Breast epithelium (tissue), 3 donors: ENCODE results near the gene CLK1.

ENCODE experiments used
- POLR2AphosphoS5 ChIP-seq, 3 donors: sonication (generic); formaldehyde crosslinking; IDR thresholded peaks; one replicate each; pipeline ENCODE4 v1.6.1; 2017; ENCODE audit warnings: antibody characterized with exemption in 3 of 3
- TF ChIP-seq, protein P1 (sequence below), 3 donors: fragments of 450-650 bp; IDR thresholded peaks; one replicate each; pipeline ENCODE4 v1.5.1; 2016 to 2017; ENCODE audit warnings: antibody characterized with exemption in 3 of 3, mild to moderate bottlenecking in 3 of 3, moderate library complexity in 3 of 3

DNA sequence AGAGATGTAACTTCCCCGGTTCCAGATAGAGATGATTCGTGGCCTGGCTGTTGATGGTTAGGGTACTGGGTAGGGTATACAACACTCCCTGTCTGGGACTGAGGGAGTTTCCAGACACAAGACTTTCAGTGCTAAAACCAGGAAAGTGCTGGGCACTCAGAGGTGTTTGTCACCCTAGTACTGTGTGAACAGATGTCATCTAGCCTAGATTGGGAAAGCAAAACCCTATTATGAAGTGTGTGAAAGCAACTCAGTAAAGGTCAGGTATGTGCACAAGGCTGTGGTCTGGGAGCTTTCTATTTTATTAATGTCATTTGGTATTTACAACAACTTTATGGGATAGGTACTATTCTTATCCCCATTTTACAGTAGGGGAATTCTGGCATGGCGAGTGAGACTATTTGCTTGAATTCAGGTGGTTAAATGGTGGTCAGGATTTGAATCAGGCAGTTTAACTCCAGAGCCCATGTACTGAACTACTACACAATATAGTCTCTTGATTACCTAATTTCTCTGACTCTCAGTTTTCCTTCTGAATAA is 50.1 kb downstream of the CLK1 start:
- TF ChIP-seq, protein P1, sequence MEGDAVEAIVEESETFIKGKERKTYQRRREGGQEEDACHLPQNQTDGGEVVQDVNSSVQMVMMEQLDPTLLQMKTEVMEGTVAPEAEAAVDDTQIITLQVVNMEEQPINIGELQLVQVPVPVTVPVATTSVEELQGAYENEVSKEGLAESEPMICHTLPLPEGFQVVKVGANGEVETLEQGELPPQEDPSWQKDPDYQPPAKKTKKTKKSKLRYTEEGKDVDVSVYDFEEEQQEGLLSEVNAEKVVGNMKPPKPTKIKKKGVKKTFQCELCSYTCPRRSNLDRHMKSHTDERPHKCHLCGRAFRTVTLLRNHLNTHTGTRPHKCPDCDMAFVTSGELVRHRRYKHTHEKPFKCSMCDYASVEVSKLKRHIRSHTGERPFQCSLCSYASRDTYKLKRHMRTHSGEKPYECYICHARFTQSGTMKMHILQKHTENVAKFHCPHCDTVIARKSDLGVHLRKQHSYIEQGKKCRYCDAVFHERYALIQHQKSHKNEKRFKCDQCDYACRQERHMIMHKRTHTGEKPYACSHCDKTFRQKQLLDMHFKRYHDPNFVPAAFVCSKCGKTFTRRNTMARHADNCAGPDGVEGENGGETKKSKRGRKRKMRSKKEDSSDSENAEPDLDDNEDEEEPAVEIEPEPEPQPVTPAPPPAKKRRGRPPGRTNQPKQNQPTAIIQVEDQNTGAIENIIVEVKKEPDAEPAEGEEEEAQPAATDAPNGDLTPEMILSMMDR (IDR thresholded peaks at IDR 0.05), result no peak
- TF ChIP-seq POLR2AphosphoS5 (IDR thresholded peaks at IDR 0.05), result no peak
